Stimulated activated CD8-positive, alpha-beta memory T cell treated with anti-CD3 and anti-CD28 coated beads, Interleukin-12 subunit alpha, Interleukin-12 subunit beta, amount 100 ng/mL, for 24 hours (primary cell): ENCODE data around the gene DAZAP2.
"Not testable (repeated sequence)": the region's sequence is repeated elsewhere in the genome, so short reads cannot be mapped to it uniquely, and the experiment has no call there.

Experiments used
- DNase-seq: peaks from one replicate; pipeline ENCODE4 v3.0.0-alpha.2; 2020; ENCODE audit errors: extremely low read depth

DAZAP2 gene

GRCh38 chr12:51217133-51217967, 21.3 kb upstream of the DAZAP2 start:
- no peak for DNase-seq

GRCh38 chr12:51217968-51218606, 20.5 kb upstream of the DAZAP2 start, which contains the start of gene POU6F1:
POU6F1 (minus strand) TSS chr12:51218062; CDS start chr12:51206836, 11,226 bp downstream.
- peak; percentile 34 for DNase-seq

DNA sequence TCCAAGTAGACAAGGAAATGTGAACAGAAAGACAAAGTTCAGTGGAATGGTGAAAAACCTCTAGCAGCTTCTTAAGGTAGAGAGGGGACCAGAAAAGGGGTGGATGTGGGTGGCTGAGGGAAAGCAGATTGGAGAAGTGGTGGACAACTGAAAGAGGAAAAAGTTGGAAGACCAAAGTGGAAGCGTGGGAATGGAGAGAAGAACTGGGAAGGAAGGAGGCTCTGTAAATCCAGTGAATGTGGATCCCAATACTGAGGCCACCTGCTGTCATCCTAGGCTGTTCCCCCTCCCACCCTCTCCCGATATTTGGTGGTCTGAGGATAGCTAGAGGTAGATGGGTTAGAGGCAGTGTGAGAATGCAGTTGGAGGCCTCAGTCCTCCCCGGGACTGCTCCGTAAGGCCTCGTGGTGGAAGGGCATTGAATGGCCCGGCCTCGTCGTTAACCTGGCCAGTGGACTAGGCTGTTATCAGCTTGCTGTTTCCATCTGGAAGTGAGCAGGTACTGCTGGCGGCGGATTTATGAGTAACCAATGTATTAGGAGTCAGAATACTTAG, 19.9 kb upstream of the DAZAP2 start:
- no peak for DNase-seq

DNA sequence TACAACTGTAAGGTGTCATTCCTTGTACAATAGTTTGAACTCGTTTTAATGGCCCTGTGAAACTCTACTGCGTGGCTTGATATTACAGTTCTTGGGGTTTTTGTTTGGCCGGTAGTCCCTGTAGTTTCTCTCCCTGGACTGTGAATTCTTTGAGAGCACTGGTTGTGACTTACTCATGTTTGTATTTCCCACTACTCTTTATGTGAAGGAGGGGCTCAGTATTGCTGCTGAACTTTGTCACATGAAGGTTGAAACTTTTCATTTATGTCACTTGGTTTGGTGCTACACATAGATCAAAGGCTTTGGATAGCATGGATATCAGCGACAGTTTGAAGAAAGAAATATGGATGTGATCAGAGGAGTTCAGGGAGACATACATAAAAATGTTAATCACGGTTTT, 19.3 kb upstream of the DAZAP2 start:
- DNase-seq, result no peak

DNA sequence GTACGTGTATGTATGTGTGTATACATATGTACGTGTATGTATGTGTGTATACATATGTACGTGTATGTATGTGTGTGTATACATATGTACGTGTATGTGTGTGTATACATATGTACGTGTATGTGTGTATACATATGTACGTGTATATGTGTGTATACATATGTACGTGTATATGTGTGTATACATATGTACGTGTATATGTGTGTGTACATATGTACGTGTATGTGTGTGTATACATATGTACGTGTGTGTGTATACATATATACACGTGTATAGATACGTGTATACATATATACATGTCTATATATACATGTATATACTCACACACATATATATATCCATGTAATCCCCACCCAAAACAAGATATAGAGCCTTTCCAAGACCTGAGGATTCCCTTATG, 18.8 kb upstream of the DAZAP2 start:
- DNase-seq, result not testable (repeated sequence)

- DNase-seq, result no peak
Observed at GRCh38 chr12:51222461-51222860, 16.2 kb upstream of the DAZAP2 start.

DNA sequence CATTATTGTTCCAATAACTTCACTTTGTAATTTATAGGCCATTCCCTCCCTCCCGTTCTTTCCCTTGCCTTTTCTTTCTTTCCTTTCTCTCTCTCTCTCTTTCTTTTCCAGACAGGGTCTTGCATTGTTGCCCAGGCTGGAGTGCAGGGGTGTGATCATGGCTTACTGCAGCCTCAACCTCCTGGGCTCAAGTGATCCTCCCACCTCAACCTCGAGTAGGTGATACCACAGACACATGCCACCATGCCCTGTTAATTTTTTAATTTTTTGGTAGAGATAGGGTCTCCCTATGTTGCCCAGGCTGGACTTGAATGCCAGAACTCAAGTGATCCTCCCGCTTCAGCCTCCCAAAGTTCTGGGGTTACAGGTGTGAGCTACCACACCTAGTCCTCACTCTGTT, 14.0 kb upstream of the DAZAP2 start:
- DNase-seq, result no peak

DNA sequence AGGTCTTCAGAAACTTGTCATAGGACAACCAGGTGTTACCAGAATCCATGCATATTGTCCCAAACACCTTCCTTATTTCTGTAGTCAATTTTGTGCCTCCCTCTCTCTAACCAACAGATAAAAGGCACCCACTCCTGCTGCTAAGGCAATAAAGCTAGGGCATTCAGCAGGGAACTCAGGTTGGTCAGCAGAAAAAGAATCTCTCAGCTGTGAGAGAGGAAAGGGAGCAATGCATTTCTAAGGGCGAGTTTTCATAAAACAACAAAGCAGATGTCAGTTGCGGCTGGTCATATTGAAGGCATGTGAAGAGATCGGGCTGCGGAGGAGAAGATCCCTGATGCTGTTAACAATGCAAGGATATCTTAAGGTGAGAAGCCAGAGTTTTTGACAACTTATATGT, 13.4 kb upstream of the DAZAP2 start:
- DNase-seq, result no peak

DNA sequence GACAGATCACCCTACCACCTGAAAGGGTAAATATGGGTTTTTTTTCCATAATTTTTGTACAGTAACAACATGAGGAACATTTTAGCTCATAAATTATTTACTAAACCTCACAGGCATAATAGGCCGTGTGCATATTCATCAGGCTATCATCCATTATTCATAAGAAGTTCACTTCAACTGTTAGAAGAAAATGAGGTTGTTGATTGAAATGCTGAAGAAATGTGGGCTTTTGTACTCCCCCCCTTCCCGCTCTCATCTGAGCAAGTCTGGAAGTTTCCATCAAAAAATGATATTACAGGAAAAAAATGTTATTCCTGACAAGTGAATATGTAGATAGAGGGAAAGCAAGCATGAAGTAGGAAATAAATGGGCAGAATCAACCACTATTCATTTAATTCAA, 12.9 kb upstream of the DAZAP2 start:
- DNase-seq, result no peak

- DNase-seq, result not testable (repeated sequence)
Observed at GRCh38 chr12:51227112-51227511, 11.5 kb upstream of the DAZAP2 start.

DNA sequence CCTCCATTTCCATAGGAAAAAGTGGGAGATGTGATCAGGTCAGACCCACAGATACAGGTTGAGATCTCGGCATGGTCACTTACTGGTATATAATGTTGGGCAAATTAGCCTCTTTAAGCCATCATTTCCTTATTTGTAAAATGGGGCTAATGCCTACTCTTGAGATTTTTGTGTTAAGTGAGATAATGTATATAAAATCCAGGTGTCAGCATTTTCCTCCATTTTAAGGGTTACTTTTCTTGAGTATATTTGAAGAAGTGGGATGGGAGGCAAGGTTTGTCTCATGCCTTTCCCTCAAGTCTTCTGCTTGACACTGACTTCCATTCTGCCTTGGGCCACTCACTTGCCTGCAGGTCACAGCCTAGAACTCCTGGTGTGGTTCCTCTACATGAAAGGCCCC, 10.7 kb upstream of the DAZAP2 start:
- no peak for DNase-seq

GRCh38 chr12:51229116-51229809, 9.4 kb upstream of the DAZAP2 start:
- no peak for DNase-seq

- DNase-seq, result no peak
Observed at GRCh38 chr12:51232642-51233041, 6.0 kb upstream of the DAZAP2 start.

GRCh38 chr12:51234530-51234929, 4.1 kb upstream of the DAZAP2 start:
- no peak for DNase-seq

DNA sequence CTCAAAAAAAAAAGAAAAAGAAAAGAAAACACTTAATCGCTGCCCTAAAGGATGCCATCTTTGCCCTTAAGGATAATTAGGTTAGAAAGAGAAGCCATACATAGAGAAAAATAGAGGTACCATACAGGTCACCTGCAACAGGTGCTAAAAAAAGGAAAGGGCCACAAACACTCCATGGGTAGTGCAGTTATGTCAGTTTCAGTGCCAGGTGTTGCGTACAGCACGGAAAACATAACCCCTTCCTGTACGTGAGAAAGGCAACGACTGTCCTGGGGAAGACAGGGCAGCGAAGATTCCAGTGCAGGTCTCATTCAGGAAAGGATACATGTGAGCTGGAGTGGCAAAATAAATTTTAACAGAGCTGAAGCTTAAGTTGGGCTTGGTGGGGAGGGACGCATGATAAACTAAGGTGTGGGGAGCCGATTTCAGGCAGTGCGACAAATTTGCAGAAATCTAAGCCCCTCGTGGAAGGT, 553 bp upstream of the DAZAP2 start:
- DNase-seq, result no peak

GRCh38 chr12:51240971-51241370, 2.3 kb downstream of the DAZAP2 start:
- no peak for DNase-seq

GRCh38 chr12:51242120-51242519, 3.5 kb downstream of the DAZAP2 start:
- DNase-seq, result no peak

- DNase-seq, result no peak
Observed at GRCh38 chr12:51242876-51243275, 4.2 kb downstream of the DAZAP2 start.

DNA sequence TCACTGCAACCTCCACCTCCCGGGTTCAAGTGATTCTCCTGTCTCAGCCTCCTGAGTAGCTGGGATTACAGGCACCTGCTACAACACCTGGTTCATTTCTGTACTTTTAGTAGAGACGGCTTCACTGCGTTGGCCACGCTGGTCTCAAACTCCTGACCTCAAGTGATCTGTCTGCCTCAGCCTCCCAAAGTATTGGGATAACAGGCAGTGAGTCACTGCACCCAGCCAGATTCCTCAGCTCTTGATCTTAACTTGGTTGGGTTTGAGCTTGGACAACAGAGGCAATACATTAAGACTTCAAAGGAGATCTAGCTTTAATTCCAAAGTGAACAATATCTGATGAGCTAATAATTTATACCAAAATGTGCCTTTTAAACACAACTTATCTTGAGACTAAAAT, 5.6 kb downstream of the DAZAP2 start:
- no peak for DNase-seq

DNA sequence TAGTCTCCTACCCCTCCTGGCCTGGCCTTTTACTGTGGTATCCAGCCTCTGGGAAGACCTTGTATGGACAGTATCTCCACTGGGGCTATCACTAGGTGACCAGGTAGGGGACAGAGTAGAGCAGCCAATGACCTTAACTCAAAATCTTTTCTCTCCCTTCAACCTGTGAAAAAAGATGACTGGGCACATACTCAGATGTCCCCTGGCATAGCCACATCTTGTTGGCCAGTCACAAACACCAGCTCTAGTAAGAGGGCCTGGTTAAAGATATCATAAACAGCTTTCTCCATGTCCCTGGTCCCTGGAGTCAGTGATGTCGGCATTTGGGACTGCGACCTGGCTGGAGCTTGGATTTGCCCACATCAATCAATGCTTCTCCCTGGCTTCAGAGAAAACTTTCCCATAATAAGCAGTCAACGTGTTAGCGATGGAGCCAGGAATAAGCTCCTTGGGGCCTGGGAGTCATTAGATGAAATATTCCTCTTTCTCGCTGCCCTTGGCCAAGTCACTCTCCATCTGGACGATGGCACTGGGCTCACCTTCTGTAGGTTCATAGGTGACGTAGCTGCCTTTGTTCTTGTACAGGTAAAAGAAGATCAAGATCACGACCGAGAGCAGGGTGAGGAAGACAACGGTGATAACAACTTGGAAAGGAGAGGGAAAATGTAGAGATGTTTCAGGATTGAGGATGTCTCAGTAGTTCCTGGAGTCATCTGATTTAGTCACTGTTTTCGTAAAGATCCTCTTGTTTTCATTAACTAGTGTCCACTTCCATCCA, 7.0 kb downstream of the DAZAP2 start:
- no peak for DNase-seq

DNA sequence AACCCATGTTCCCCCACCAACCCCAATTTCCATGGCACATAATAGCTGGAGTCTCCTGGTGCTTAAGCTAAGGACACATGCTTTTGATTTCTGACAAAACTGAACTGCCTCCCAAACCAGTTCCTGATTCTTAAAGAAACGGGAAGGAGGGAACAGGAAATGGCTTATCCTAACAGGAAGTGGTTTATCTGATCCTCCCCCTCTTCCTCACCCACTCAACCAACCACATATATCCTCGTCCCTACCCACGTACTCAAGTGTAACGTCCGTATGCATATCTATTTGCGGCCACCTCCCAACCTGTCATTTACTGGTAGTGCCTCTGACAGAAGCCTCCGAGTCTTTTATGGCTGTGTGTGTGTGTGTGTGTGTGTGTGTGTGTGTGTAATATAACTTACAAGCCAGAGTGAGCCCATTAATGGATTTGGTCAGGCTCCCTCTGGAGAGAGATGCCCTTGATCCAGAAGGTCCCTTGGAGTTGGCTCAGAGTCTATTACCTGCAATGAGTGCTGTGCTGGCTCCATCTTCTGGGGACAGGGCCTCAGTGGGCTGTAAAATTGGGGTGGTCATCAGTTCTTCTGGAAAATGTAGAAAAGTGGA, 7.7 kb downstream of the DAZAP2 start:
- DNase-seq, result no peak
